Measurements from ENCODE around the gene PRDM16.

- TF ChIP-seq CTCF (IDR thresholded peaks at IDR 0.05; ENCODE audit: poor library complexity, severe bottlenecking) = no peak
- no peak for TF ChIP-seq RAD21 (conservative IDR thresholded peaks at IDR 0.05)
- no peak for TF ChIP-seq TAF1 (IDR thresholded peaks at IDR 0.05; ENCODE audit: low read depth)
Measured at GRCh38 chr1:3124246-3124645, 55.2 kb downstream of the PRDM16 start.

Measured in neural cell (in vitro differentiated cells).